GM12873 (cell line): Measurements from ENCODE around the gene PPP1R7.

Source experiments
- TF ChIP-seq, protein P1 (sequence below): IDR thresholded peaks from 2 replicates; pipeline ENCODE4 v1.5.1; 2012; ENCODE audit warnings: low read depth, mild to moderate bottlenecking, moderate library complexity, low read length, control low read depth; ENCODE audit not compliant: insufficient read depth; ENCODE audit errors: missing control alignments

Gene PPP1R7, protein sequence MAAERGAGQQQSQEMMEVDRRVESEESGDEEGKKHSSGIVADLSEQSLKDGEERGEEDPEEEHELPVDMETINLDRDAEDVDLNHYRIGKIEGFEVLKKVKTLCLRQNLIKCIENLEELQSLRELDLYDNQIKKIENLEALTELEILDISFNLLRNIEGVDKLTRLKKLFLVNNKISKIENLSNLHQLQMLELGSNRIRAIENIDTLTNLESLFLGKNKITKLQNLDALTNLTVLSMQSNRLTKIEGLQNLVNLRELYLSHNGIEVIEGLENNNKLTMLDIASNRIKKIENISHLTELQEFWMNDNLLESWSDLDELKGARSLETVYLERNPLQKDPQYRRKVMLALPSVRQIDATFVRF

DNA sequence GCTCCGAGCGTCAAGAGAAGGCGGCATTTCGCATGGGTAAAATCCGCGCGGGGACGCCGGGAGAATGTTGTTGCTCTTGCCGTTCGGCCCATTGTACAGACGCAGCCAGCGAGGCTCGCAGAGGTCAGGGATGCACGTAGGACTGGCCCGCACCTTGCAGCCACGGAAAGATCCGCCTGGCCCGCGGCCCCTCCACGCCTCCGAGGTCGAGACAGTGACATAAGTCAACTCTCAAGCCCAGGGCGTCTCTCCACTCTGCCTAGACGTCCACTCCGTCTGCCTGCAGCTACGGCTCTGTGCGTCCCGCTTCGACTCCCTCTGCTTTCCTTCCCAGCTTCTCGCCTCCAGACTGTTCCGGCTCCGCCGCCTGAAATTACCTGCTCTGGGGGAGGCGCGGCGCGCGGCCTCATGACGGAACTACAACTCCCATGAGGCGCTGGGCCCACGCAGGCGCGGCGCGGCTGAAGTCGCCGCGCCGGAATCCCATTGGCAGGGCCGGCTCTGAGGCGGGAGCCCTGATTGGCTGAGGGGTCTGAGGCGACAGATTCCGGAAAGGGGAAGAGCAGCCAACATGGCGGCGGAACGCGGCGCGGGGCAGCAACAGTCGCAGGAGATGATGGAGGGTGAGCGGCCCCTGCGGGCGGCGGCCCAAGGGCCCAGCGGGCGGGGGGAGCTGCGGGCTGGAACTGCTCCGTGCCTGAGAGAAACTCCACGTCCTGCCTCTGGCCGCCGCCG, at the start of gene PPP1R7:
TSS of gene PPP1R7 (plus strand) at position 543 of the 735 bp plus-strand sequence. CDS start at position 572, 29 bp downstream.
- TF ChIP-seq, protein P1, sequence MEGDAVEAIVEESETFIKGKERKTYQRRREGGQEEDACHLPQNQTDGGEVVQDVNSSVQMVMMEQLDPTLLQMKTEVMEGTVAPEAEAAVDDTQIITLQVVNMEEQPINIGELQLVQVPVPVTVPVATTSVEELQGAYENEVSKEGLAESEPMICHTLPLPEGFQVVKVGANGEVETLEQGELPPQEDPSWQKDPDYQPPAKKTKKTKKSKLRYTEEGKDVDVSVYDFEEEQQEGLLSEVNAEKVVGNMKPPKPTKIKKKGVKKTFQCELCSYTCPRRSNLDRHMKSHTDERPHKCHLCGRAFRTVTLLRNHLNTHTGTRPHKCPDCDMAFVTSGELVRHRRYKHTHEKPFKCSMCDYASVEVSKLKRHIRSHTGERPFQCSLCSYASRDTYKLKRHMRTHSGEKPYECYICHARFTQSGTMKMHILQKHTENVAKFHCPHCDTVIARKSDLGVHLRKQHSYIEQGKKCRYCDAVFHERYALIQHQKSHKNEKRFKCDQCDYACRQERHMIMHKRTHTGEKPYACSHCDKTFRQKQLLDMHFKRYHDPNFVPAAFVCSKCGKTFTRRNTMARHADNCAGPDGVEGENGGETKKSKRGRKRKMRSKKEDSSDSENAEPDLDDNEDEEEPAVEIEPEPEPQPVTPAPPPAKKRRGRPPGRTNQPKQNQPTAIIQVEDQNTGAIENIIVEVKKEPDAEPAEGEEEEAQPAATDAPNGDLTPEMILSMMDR = peak; percentile 50

DNA sequence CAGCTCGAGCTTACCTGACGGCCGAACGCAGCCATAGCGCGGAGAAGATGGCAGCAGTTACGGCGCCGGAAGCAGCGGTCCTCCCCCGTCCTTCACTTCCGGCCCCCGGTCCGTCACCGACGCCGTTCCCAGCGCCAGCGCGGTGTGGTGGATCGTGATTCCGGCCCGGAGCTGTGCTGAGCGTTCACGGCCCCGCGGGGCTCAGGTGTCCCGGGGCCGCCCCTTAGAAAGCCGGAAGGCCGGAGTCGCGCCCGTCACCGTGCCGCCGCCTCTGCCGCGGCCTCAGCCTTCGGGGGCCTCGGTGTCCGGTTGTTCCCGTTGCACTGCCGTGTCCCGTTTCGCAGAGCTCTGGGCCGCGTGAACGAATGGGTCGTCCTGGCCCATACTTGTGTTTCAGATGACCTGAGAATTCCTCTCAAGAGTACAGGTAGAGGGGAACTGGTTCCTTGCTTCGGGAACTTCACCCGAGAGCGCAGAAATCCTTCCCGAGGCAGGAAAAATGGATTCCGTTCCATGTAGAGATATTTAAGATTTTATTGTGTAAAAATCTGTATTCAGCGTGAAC, 47.9 kb upstream of the PPP1R7 start, which contains the start of gene MTERF4:
TSS of gene MTERF4 (minus strand) at position 49 of the 565 bp plus-strand sequence. CDS start at position 35, 14 bp downstream.
- TF ChIP-seq, protein P1 = no peak

DNA sequence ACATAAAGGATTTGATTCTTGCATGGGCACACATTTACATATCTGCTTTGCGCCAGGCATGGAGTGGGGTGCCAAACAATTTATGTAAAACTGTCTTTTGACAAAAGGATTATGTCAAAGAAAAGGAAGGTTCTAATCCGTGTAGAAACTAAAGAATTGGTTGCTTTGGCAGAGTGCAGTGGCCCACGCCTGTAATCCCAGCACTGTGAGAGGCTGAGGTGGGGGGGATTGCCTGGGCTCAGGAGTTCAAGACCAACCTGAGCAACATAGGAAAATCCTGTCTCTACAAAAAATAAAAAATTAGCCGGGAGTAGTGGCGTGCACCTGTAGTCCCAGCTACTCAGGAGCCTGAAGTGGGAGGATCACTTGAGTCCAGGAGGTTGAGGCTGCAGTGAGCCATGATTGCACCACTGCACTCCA, 47.1 kb upstream of the PPP1R7 start:
- TF ChIP-seq, protein P1 = no peak

DNA sequence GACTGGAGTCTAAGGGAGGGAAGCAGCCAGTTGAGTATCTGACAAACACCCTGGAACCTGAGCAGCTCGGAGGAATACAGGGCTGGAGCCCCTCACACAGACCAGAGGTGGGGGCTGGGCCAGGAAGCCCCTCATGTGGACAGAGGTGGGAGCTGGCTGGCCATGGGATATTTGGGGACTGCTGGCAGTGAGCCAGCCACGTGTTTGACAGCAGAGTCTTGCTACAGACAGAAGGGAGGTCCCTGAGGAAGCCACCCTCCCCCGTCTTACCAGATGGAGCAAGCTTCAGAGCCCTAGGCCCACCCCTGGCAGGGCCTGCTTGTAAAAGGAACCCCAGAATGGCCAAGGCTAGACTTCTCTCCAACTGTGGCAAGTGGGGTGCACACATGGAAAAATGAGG, 44.6 kb upstream of the PPP1R7 start:
- TF ChIP-seq, protein P1 = no peak

DNA sequence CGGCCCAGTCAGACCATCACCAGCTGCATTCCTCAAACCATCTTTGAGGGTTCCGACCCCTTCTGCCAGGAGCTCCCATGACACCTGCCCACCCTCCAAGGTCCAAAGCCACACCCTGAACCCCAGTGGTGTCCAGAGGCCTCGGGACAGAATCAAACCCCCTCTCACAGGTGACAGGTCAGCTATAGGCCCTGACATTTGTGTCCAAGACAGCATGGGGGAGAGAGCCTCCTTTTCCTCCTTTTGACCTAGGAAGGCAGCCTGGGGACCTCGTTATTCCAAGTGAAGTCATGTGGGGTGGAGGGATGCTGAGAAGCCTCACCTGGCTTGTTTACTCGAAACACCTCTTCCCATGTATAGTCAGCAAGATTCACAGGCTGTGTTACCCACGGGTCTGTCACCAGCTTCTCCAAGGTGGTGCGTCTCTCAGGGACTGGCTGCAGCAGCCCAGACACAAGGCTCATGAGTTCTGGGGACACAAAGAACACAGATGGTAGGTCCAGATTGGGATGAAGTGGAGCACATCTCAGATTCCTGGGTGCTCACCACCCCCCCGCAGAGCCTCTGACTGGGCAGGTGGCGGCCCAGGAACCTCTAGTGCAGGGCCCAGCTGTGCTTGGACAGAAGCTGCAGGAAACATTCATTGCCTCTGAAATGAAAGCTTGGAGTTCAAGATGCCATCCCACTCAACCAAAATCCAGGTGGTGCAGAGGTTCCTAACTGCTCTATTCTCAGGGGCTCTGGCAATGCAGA, 43.1 kb upstream of the PPP1R7 start:
- TF ChIP-seq, protein P1 = no peak

DNA sequence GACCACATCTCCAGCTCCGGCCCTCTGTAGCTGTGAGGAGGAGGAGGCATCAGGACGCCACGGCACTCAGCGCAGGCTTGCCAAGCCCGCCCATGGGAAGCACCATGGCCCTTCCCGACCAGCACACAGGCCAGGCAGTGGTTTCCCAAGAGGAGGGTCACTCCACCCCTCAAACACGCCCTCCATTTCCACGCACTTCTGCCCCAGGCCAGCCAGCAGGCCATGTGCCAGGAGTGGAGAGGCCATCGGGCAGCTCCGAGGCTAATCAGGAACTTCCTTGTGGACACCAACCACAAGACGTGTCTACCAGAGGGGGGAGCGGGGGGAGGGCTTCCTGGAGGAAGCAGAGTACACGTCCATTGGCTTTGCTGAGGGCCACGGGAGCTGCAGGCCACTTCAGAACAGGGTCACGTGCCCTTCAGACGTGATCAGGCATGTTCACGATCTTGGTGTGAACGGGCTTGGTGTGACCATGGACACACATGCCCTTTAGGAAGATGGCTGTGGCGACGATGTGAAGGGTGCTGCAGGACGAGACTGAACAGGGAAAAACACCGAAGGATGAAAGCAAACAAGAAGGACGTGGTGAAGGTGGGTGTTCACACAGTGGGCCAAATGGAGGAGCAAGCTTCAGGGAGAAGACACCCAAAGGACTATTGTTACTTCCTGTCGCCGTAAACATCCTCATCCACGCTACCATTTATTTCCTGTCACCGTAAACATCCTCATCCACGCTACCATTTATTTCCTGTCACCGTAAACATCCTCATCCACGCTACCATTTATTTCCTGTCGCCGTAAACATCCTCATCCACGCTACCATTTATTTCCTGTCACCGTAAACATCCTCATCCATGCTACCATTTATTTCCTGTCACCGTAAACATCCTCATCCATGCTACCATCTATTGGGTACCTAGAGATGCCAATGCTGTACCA, 41.7 kb upstream of the PPP1R7 start:
- TF ChIP-seq, protein P1 = no peak
